Activated CD8-positive, alpha-beta T cell treated with anti-CD3 and anti-CD28 coated beads for 36 hours (primary cell): ENCODE measurements around the gene WASF3. TPM values are rescaled to one million over a fixed set of nuclear protein-coding genes. Genes with fewer than 3 reads are reported as not detected.

Experiments
- ATAC-seq: fragments of 200-7000 bp; cut with Tn5 transposase; one replicate; pipeline ENCODE4 v1.10.0; 2021; ENCODE audit warnings: mild to moderate bottlenecking, moderate library complexity
- CTCF ChIA-PET: fragments of 350-600 bp; sonication (Branson Sonifier 250); formaldehyde crosslinking; loops from one replicate; lab custom pipeline; 2021; ENCODE audit warnings: antibody characterized with exemption; lab: Charles Lee
- POLR2A ChIA-PET: fragments of 350-600 bp; sonication (Branson Sonifier 250); formaldehyde crosslinking; loops from one replicate; lab custom pipeline; 2021; ENCODE audit warnings: antibody characterized with exemption; lab: Charles Lee
- DNase-seq: peaks from one replicate; pipeline ENCODE4 v3.0.0-alpha.2; 2020
- H3K27ac Mint-ChIP-seq: one replicate; pipeline ENCODE4 v1.8.0; 2021; ENCODE audit warnings: mild to moderate bottlenecking, mixed read lengths
- H3K27me3 Mint-ChIP-seq: one replicate; pipeline ENCODE4 v1.8.0; 2021; ENCODE audit warnings: mixed read lengths
- H3K36me3 Mint-ChIP-seq: one replicate; pipeline ENCODE4 v1.8.0; 2021; ENCODE audit warnings: low read depth, mixed read lengths
- H3K4me1 Mint-ChIP-seq: one replicate; pipeline ENCODE4 v1.8.0; 2021; ENCODE audit warnings: low read depth, mixed read lengths
- H3K4me3 Mint-ChIP-seq: one replicate; pipeline ENCODE4 v1.8.0; 2021; ENCODE audit warnings: mild to moderate bottlenecking, moderate library complexity, mixed read lengths
- H3K9me3 Mint-ChIP-seq: one replicate; pipeline ENCODE4 v1.8.0; 2021; ENCODE audit warnings: mixed read lengths
- intact Hi-C: fragments of 100-400 bp; cut with micrococcal nuclease; formaldehyde crosslinking; loops from one replicate; pipeline ENCODE4 v1.10.0; 2022
- total RNA-seq, 2 experiments: library from RNA; stranded (reverse); gene quantifications; one replicate each; pipeline ENCODE4 v1.2.3, GENCODE V29; 2021
- TF ChIP-seq, protein P1 (sequence below): fragments of 200-600 bp; IDR thresholded peaks from one replicate; pipeline ENCODE4 v1.8.0; 2022; ENCODE audit warnings: antibody characterized with exemption, mild to moderate bottlenecking

The WASF3 gene
- total RNA-seq, 2 experiments from 2014 or later = 0.07 to 0.09 TPM

DNA sequence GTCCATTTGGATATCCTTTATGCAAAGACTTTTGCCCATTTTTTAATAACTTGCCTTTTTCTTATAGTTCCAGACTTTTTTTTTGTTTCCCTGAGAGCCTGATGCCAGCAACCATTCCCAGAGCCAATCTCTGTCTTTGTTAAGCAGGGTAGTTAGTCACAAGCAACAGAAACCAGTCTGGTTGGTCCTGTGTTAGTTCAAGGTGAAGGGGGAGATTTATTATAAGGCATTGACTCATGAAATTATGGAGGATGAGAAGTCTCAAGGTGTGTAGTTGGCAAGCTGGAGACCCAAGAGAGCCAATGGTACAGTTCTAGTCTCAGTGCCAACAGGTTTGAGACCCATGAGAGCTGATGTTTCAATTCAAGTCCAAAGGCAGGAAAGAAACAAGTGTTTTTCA lies 170.2 kb downstream of the WASF3 start:
- Mint-ChIP-seq H3K9me3 (no peaks in the 10 kb centered on the region), H3K27ac (no peak overlapping the region), H3K27me3 (no peaks in the 10 kb centered on the region), H3K4me1 (peaks cover 1% of the 10 kb centered on the region), H3K36me3 (no peaks in the 10 kb centered on the region), H3K4me3 (no peak overlapping the region)
- POLR2A ChIA-PET = no interaction called here
- no peak for ATAC-seq
- no peak for DNase-seq
- intact Hi-C loops = no loop called here
- CTCF ChIA-PET = no interaction called here
- TF ChIP-seq, protein P1, sequence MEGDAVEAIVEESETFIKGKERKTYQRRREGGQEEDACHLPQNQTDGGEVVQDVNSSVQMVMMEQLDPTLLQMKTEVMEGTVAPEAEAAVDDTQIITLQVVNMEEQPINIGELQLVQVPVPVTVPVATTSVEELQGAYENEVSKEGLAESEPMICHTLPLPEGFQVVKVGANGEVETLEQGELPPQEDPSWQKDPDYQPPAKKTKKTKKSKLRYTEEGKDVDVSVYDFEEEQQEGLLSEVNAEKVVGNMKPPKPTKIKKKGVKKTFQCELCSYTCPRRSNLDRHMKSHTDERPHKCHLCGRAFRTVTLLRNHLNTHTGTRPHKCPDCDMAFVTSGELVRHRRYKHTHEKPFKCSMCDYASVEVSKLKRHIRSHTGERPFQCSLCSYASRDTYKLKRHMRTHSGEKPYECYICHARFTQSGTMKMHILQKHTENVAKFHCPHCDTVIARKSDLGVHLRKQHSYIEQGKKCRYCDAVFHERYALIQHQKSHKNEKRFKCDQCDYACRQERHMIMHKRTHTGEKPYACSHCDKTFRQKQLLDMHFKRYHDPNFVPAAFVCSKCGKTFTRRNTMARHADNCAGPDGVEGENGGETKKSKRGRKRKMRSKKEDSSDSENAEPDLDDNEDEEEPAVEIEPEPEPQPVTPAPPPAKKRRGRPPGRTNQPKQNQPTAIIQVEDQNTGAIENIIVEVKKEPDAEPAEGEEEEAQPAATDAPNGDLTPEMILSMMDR = no peak

DNA sequence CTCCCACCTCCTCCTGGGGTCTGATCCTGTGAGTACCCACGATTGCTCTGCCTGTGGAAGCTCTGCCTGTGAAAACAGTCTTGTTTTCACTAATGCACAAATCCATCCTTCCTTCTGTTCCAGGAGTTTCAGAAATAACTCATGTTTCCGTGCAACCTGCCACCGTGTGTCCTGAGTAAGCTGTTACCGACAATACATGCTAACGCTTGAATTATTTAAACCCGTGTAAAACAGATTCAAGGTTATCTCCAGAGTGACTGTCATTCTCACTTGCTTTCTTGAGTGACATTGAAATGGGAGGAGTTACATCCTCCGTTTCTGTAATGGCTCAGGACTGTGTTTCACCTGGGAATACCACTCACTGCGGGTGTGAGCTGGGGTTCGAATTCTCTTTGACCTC lies 178.2 kb downstream of the WASF3 start:
- ATAC-seq (no peak), DNase-seq (no peak)
- Mint-ChIP-seq H3K4me1 (no peaks in the 10 kb centered on the region), H3K27ac (no peak overlapping the region), H3K4me3 (no peak overlapping the region), H3K36me3 (peaks cover 3% of the 10 kb centered on the region), H3K9me3 (peaks cover 12% of the 10 kb centered on the region), H3K27me3 (no peaks in the 10 kb centered on the region)
- TF ChIP-seq, protein P1 = no peak
- intact Hi-C loops = no loop called here
- POLR2A ChIA-PET = no interaction called here
- CTCF ChIA-PET = no interaction called here

Other genes with a start within 250 kb of the WASF3 start
- not detected for gene GPR12, start 203.1 kb downstream of the WASF3 start, total RNA-seq